Measurements from ENCODE around the gene HSPD1. TPM values are rescaled to one million over a fixed set of nuclear protein-coding genes. Genes with fewer than 3 reads are reported as not detected.
"Not testable (repeated sequence)": the region's sequence is repeated elsewhere in the genome, so short reads cannot be mapped to it uniquely, and the experiment has no call there.

Gene HSPD1
- total RNA-seq, 1 donor from 2014 or later, result 127 TPM

GRCh38 chr2:197496695-197497094, 2.9 kb downstream of the HSPD1 start:
- no peak for ATAC-seq

GRCh38 chr2:197495433-197496134, 4.1 kb downstream of the HSPD1 start:
- no peak for ATAC-seq

DNA sequence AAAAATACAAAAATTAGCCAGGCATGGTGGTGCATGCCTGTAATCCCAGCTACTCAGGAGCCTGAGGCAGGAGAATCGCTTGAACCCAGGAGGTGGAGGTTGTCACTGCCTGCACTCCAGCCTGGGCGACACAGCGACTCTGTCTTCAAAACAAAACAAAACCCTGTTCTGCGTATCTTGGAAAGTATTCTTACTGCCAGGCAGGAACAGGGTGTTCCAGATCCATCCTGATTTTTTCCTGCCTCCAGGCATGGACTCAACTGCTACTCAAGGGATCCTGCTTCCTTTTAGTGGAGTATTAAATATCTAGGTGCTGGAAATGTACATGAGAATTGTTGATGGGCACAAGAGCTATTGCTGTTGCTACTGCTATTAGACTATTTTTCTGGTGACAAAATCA, 12.3 kb downstream of the HSPD1 start:
- no peak for ATAC-seq

DNA sequence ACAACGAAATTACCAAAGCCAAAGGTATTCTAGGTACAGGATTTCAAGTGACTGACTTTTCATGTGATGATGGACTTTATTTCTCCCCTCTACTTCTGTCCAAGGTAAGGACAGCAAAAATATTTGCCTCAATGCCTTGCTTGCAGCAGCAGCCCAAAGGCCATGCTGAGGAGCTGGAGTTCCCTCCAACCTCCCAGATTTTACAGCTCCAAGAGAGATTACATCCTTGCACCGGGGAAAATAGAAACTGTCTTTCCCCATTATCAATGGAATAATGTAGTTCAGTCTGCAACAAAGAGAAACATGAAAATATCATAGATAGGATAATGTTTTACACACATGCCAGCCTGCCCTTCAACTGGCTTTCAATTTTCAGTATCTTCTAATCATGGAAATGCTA, 13.5 kb downstream of the HSPD1 start:
- no peak for ATAC-seq

- ATAC-seq, result not testable (repeated sequence)
Measured at GRCh38 chr2:197484248-197484647, 15.4 kb downstream of the HSPD1 start.

DNA sequence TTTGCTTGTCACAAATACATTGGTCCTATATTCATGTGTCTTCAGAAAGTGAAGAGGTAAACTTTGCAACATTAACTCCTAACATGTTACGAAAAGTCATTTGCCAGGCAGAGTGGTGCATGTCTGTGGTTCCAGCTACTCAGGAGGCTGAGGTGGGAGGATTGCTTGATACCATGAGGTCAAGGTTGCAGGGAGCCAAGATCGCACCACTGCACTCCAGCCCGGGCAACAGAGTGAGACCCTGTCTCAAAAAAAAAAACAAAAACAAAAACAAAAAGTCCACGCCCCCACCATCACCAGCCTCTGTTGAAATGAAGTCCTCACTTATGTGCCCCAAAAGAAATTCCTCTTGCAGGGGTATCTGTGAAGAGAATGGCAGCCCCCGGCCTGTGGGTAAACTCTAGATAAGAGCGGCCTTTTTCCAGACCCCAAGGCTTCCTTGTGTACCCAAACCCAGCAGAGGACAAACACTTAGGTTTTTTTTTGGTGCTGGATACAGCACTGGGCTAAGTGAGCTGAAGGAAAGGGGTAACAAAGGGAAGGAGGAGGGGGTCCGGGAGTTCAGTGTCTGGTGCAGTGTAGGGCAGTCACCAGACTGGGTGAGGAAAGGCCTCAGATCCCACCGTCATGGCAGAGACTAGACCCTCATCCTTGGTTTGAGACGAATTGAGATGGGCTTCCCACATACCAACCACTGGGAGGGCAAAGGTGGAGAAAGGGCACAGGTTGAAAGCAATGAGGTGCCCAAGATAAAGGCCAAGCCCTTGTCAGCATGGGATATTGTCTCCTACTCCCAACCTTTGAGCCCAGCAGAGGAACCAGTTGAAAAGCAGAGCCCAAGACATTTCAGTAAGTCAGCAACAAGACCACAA, 19.2 kb downstream of the HSPD1 start:
- peak; percentile 22 for ATAC-seq

- no peak for ATAC-seq
Measured at GRCh38 chr2:197477797-197478196, 21.8 kb downstream of the HSPD1 start.

DNA sequence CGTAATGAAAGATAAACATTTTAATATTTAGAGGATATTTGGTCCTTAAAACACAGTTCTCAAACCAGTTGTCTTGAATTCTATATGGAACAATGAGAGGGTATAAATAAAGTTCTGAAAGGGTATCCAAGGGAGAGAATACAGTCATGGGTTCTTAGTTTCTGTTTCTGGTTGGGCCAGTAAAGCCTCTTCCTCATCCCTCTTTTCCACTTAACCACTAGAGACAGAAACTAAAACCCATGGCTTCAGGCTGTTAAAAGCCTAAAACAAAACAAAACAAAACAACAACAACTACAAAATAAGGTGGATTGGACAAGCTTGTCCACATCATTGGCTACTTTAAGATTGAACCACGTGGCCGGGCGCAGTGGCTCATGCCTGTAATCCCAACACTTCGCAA, 27.5 kb downstream of the HSPD1 start:
- no peak for ATAC-seq

GRCh38 chr2:197464175-197464574, 35.5 kb downstream of the HSPD1 start:
- ATAC-seq, result no peak

DNA sequence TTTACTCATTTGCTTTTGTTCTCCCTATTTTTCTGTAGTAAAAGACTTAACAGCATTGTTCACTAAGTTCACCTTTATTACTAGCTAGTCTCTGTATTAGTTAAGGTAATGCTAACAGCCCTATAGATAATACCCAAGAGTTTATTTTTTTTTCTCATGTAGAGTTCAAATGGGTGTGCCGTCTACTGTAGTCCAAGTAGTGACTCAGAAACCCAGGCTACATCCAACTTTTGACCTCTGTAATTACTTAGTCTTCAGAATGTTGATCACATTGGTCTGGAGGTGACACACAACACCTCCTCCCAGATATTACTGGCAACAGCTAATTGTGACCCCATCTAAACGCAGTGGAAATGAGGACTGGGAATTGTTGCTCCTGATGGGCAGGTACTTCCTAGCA, 38.6 kb downstream of the HSPD1 start:
- ATAC-seq, result peak; percentile 96

DNA sequence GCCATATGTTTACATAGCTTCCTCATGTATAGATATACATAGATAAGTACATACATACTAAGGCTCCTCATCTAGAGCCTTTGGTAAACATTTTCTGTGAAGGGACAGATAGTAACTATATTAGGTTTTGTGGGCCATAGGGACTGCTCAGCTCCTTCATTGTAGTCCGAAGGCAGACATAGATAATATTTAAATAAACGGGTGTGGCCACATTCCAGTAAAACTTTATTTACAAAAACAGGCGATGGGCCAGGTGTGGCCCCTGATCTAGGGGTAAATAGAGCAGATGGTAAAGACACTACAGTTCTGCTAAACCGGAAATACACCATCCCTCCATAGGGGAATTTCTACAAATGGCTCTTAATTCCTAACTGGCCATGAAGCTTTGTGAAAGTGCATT, 39.0 kb downstream of the HSPD1 start:
- peak; percentile 56 for ATAC-seq

DNA sequence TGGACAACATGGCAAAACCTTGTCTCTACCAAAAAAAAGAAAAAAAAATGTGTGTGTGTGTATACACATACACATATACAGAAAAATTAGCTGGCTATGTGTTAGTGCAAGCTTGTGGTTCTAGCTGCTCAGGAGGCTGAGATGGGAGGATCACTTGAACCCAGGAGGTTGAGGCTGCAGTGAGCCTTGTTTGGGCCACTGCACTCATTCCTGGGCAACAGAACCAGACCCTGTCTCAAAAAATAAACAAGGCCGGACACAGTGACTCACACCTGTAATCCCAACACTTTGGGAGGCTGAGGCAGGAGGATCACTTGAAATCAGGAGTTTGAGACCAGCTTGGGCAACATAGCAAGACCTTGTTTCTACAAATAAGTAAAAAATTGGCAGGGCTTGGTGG, 44.2 kb downstream of the HSPD1 start:
- no peak for ATAC-seq

DNA sequence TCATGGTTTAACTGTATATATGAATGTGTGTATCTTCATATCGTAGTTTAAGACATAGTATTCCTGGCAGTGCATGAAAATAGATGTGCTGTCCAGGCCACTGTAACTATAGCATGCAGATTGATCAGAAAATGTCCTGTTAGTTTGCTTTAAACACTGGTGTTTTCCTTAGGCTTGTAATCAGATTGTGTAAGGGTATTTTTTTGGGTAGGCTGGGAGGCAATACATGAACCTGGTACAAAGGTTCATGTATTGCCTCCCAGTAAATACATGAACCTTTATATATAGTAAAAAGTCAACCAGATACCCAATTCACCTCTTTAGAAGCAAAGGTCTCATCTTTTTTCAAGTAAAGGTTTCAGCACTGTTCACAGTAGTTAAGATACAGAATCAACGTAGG, 44.7 kb downstream of the HSPD1 start:
- no peak for ATAC-seq

GRCh38 chr2:197453914-197454398, 45.7 kb downstream of the HSPD1 start:
- peak; percentile 82 for ATAC-seq

DNA sequence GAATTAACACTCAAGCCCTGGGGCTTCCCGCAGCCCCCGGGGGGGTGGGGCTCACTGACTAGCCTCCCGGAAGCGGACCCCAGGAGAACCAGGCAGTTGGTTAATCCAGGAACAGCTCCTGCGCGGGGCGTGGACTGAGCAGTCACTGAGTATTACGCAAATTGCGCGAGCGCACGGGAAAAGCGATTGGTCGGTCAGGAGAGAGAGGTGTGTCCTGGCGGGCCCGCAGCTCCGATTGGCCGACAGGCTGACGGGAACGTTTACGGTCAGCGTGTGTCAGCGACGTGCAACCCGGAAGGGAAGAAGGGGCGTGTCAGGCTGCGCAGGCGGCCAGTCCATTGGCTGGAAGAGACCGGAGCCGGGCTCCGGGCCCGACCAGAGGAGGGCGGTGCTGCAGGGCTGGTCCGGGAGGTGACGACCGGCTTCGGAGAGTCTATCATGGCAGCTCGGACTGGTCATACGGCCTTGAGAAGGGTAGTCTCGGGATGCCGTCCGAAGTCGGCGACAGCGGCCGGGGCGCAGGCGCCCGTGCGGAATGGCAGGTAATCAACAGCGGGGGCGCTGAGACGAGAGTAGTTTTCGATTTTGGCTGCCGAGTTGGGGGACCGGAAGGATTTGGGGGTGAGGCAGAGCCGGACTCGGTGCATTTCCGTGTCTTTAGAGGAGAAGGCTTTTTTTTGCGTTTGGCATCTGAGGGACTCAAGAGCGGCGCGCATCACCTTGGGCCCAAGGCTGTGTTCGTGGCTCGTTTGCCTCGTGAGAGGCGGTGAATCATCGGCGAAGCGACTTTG, 46.3 kb downstream of the HSPD1 start, which contains the start of gene COQ10B:
TSS of gene COQ10B (plus strand) at position 430 of the 791 bp plus-strand sequence. CDS start at position 439, 9 bp downstream.
- peak; percentile 99 for ATAC-seq

GRCh38 chr2:197452754-197453122, 46.9 kb downstream of the HSPD1 start:
- no peak for ATAC-seq

DNA sequence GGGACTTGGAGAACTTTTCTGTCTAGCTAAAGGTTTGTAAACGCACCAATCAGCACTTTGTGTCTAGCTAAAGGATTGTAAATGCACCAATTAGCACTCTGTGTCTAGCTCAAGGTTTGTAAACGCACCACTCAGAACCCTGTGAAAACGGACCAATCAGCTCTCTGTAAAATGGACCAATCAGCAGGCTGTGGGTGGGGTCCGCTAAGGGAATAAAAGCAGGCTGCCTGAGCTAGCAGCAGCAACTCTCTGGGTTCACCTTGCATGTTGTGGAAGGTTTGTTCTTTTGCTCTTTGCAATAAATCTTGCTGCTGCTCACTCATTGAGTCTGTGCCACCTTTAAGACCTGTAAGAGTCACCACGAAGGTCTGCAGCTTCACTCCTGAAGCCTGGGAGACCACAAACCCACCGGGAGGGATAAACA, 48.7 kb downstream of the HSPD1 start:
- not testable (repeated sequence) for ATAC-seq

- no peak for ATAC-seq
Measured at GRCh38 chr2:197450465-197450864, 49.2 kb downstream of the HSPD1 start.

DNA sequence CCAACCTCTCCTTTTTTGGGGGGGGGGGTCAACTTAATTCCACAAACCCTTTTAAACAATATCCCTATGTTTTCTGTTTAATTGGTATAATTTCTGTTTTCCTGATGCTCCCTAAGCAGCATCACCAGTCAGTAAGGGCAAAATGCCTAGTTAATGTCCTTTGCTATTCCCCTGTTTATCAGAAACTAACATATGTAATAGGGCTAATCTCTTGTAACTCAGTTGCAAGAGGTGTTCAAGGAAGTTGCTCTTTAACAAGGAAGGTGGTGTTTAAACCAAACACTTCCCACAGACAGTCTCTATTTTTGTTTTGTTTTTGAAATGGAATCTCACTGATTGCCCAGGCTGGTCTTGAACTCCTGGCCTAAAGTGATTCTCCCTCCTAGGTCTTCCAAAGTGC, 52.8 kb downstream of the HSPD1 start:
- no peak for ATAC-seq

DNA sequence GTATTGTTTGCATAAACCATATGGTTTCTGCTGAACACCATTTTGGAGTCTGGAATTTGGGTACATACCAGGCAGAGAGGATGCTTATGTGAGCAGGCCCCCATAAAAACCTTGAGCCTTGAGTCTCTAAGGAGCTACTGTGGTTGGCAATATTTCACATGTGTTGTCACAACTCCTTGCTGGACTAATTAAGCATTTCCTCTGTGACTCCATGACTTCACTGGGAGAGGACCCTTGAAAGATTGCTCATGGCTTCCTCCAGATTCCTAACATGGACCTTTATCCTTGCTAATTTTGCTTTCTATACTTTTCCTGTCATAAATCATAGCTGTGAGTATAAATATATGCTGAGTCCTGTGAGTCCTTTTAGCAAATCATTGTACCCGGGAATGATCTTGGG, 53.9 kb downstream of the HSPD1 start:
- no peak for ATAC-seq

- no peak for ATAC-seq
Measured at GRCh38 chr2:197442857-197443256, 56.8 kb downstream of the HSPD1 start.

GRCh38 chr2:197437380-197437779, 62.3 kb downstream of the HSPD1 start:
- ATAC-seq, result no peak

Measured in esophagus mucosa (tissue), 1 donor.